GF-D8 (cell line): ENCODE measurements around the gene DNAJA3.
A peak's percentile ranks its signal among the peaks of the same experiment; 100 is the strongest.

Source experiments
- DNase-seq: peaks from one replicate; lab custom pipeline; 2025; lab: John Stamatoyannopoulos, UW

Gene DNAJA3

GRCh38 chr16:4407543-4408322 is 17.9 kb upstream of the DNAJA3 start:
- DNase-seq, result no peak

DNA sequence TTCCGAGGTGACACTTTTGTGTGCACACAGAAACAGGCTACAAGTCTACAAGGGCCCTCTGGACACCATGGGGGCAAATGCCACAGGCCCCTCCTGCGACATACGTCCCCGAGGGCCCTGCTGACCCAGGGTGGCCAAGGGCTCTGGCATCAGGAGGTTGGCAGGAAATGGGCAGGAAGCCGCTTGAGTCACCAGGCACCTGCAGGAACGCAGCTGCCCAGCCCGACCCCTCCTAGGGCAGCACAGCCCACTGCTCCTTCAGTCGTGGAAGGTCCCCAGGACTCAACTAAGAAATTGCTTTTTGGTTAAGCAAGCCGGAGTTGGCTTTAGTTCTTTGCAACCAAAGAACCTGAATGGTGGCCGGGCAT is 17.4 kb upstream of the DNAJA3 start:
- no peak for DNase-seq

DNA sequence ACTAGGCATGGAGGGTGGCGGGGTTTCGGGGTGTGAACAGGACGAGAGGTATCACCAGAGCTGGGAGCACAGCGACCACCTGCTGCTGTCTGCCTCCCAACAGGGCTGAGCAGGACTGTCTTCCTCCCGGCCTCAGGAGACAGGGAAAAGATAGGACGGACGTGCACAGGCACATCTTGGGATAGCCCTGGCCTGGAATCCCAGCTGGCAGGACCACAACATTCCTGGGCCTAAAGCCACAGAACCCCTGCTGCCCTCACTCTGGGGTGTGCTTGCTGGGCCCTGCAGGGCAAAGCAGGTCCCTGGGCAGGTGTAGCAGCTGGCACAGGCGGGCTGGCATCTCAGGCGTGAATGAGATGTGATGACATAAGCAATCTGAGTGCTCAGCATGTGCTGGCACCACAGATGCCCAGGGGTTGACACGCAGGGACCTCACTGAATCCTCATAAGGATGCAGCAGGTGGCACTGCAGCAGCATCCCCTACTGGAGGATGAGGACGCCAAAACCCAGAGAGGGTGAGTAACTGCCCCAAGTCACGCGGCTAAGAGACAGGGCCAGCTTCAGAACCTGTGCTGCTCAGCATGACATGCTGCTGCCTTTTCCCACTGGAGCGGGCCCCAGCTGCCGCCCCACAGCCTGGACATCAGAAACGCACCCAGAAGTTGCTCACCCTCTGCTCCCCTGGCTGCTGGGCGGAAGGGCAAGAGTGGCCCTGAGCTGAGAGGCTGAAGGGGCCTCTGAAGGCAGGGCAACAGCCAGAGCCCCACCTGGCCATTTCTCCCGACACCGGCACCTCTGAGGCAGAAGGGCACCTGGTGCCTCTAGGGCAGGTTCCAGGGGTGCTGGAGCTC is 16.4 kb upstream of the DNAJA3 start:
- no peak for DNase-seq

GRCh38 chr16:4410335-4411075 is 15.2 kb upstream of the DNAJA3 start:
- DNase-seq, result no peak

DNA sequence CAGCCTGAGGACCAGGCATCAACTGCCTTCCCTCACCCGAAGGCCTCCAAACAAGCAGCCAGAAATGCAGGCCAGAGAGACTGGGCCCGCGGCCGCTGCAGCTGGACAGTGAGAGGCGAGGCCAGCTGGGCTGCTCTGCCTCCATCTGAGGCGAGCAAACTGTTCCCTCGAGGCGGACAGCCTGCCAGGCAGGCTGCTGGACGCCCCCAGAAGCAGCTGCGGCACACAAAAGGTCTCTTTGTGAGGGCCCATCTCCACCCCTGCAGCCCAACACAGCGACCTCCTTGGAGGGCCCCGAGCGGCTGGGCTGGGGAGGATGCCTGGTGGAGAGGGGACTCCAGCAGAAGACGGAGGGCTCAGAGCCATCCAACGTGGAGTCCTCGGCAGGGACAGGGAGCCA is 14.0 kb upstream of the DNAJA3 start:
- no peak for DNase-seq

- DNase-seq, result no peak
Measured at GRCh38 chr16:4412159-4412558, 13.5 kb upstream of the DNAJA3 start.

GRCh38 chr16:4412854-4413253 is 12.8 kb upstream of the DNAJA3 start:
- DNase-seq, result no peak

- DNase-seq, result no peak
Measured at GRCh38 chr16:4414187-4414917, 11.3 kb upstream of the DNAJA3 start.

GRCh38 chr16:4415538-4416199 is 10.0 kb upstream of the DNAJA3 start:
- DNase-seq, result peak; percentile 85

GRCh38 chr16:4416200-4417032 is 9.3 kb upstream of the DNAJA3 start, which contains the start of gene CORO7:
Gene CORO7, minus strand, starts transcription at chr16:4416596. Its CDS starts 78 bp downstream, at chr16:4416518.
- DNase-seq, result peak; percentile 71

GRCh38 chr16:4419402-4419959 is 6.2 kb upstream of the DNAJA3 start:
- DNase-seq, result no peak

DNA sequence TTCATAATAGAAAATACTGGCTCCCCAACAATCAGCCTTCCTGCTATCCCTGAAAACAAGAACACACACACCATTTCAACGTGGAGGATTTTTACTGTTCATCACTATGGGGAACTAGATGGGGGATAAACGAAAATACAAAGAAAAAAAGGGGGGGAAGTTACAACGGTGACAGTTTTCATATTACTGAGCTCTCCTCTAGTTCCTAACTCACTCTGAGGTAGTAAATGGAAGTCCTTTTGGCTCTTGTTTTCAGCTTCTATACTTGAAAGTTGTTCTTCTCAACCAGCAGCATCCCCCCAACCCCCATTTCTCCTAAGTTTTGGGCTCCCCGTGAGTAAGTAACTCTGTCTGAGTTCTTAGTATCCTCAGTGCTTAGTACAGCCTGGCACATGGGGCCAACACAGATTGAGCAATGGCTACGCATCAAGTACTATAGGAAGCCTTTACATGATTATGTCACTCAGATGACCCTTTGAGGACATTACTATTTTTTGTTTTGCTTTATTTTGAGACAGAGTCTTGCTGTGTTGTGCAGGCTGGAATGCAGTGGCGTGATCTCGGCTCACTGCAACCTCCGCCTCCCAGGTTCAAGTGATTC is 5.1 kb upstream of the DNAJA3 start:
- peak; percentile 10 for DNase-seq

- no peak for DNase-seq
Measured at GRCh38 chr16:4426021-4426684, 485 bp downstream of the DNAJA3 start.

GRCh38 chr16:4426722-4427372 is 1.2 kb downstream of the DNAJA3 start:
- no peak for DNase-seq

GRCh38 chr16:4428500-4428899 is 2.8 kb downstream of the DNAJA3 start:
- no peak for DNase-seq

DNA sequence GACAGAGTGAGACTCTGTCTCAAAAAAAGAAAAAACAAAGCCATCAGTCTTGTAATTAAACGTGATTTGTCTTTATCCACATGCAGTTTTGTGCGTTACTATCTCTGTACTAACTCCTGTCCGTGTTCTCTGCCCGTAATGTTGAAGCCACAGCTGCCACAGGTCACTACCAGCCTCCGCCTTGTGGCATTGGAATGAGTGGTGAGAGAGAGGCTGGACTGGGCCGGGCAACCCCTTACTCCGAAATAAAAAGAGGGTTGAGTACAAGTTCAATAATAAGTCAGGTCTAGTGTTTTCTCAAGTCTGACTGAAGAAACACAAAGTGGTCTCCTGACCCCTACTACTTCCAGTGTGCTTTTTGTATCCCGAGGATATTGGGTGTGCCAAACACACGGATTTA is 5.4 kb downstream of the DNAJA3 start:
- no peak for DNase-seq

GRCh38 chr16:4433228-4433627 is 7.6 kb downstream of the DNAJA3 start:
- DNase-seq, result no peak
